Activated T-cell treated with anti-CD3 and anti-CD28 coated beads, Interleukin-2, amount 50 U/mL, for 4 hours (primary cell): Measurements from ENCODE around the gene ISOC2. TPM values are rescaled to one million over a fixed set of nuclear protein-coding genes. Genes with fewer than 3 reads are reported as not detected.
"Not testable (repeated sequence)": the region's sequence is repeated elsewhere in the genome, so short reads cannot be mapped to it uniquely, and the experiment has no call there.

Source experiments
- ATAC-seq, 2 donors: fragments of 200-7000 bp; cut with Tn5 transposase; one replicate each; pipeline ENCODE4 v1.10.0; 2021
- DNase-seq: peaks from one replicate; pipeline ENCODE4 v3.0.0-alpha.2; 2020
- H3K27me3 Mint-ChIP-seq: one replicate; pipeline ENCODE4 v1.8.0; 2021; ENCODE audit warnings: low read depth, mixed read lengths
- H3K36me3 Mint-ChIP-seq: one replicate; pipeline ENCODE4 v1.8.0; 2022; ENCODE audit warnings: mixed read lengths; ENCODE audit not compliant: insufficient read depth
- H3K4me1 Mint-ChIP-seq: one replicate; pipeline ENCODE4 v1.8.0; 2021; ENCODE audit warnings: low read depth, mixed read lengths
- H3K4me3 Mint-ChIP-seq: one replicate; pipeline ENCODE4 v1.8.0; 2021; ENCODE audit warnings: mild to moderate bottlenecking, moderate library complexity, mixed read lengths
- H3K9me3 Mint-ChIP-seq: one replicate; pipeline ENCODE4 v1.8.0; 2021; ENCODE audit warnings: mixed read lengths
- total RNA-seq, 3 donors: library from RNA; stranded (reverse); gene quantifications; one replicate each; pipeline ENCODE4 v1.2.1, GENCODE V29; 2021

ISOC2 gene
- total RNA-seq, 3 donors from 2014 or later = 63.2 to 65.1 (median 64.5) TPM

DNA sequence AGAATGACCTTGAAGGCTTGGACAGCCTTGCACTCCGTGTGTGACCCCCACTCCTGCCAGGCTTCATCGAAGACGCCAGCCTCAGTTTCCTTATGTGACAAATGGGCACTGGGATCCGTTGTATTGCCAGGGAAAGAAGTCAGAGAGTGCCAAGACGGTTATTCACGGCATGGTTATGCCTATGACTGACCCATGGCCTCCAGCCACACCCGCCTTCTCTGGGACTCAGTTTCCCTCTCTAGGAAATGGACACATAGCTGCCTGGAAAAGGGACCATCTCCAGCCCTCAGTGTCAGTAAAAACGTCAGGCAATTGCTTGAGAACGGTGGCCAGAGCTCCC is 52.9 kb downstream of the ISOC2 start:
- Mint-ChIP-seq H3K36me3 (peaks cover 19% of the 10 kb centered on the region), H3K4me1 (peaks cover 18% of the 10 kb centered on the region)
- no peak for DNase-seq

DNA sequence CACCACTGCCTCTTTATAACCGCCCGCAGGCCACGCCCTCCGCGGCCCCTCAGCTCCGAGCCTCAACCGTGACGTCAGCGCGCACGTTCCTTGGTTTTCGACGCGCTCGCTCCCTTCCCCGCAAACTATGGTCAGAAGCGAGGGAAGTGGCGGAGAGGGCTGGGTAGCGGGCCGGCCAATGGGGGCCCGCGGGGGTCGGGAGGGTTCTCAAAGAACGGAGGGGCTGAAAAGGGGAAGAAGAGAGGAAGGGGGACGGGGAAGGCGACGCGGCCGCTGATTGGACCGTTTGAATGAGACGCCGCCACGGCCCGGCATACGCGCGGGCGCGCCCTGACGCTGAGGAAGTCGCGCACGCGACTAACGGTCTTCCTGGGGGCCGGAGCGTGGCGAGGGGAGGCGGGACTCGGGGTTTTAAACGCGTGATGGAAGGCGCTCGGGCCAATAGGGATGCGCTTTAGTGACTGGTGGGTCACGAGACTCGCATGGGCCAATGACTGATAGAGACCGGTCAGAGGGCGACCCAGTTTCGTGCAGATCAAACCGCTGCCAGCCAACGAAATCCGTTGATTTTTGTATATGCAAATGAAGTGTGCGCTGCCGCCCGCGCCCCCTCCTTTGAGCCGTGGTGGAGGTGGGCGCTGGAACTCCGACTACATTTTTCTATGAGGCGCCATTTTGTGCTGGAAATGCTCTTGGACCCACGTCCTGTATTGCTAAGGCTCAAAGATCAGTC is 53.5 kb downstream of the ISOC2 start:
- peak overlapping the region; percentile 92 for H3K4me3 Mint-ChIP-seq
- H3K4me1 Mint-ChIP-seq = peaks cover 18% of the 10 kb centered on the region
- DNase-seq (peak; percentile 93), ATAC-seq (peak; percentile 88 to 91)
- peaks cover 22% of the 10 kb centered on the region for H3K36me3 Mint-ChIP-seq
- no peaks in the 10 kb centered on the region for H3K27me3 Mint-ChIP-seq
- H3K9me3 Mint-ChIP-seq = no peaks in the 10 kb centered on the region

More for the DNA sequence above, 52.9 kb downstream of the ISOC2 start:
- Mint-ChIP-seq H3K4me3 (peak overlapping the region; percentile 92), H3K27me3 (no peaks in the 10 kb centered on the region), H3K9me3 (no peaks in the 10 kb centered on the region)
- no peak for ATAC-seq

DNA sequence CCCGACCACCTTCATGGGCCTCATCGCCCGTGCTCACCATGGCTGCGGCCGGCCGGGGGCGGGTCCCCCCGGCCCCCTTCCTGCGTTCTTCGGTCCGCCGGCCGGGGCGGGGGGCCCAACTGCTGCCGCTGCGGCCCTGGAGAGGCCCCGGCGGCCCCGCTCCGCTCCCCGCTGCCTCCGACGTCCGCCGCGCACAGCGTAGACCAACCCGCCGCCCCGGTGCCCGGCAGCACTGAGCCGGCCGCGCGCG is 54.0 kb downstream of the ISOC2 start, which contains the start of gene UBE2S:
Gene UBE2S (minus strand): TSS at position 239 of the 250 bp plus-strand sequence. CDS start 199 bp downstream, at position 40.
- ATAC-seq = not testable (repeated sequence)
- peaks cover 25% of the 10 kb centered on the region for H3K36me3 Mint-ChIP-seq

DNA sequence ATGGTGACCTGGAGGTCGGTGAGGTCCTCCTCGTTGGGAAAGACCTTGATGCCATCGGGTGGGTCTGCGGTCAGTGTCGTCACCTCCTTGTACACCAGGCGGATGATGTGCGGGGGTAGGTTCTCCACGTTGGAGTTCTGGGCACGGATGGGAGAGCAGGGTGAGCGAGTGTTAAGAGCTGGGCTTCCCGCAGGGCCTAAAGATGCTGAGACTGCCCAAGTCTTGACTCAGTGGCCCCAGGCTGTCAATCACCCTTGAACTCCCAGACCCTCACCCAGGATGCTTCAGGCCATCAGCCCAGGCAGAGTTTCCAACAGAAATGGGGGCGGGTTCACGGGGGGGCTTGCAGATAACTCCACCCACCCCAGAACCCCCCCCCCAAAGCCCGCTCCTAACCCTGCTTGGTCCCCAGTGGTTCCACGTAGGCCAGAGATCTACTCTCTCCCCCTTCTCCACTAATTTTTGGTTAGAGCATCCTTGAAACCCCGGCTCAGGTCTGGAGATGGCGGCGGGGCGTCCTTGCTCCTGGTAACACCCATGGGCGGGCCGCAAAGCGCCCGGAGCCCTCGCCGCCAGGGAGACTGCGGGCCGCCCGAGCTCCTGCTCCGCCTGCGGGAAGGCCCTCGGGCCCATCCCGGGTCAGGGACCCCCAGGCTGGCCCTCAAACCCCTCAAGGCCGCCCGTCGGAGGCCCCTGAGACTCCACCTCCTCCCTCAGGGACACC is 54.5 kb downstream of the ISOC2 start:
- ATAC-seq (peak; percentile 8 to 9), DNase-seq (no peak)
- Mint-ChIP-seq H3K4me3 (peak overlapping the region; percentile 92), H3K27me3 (no peaks in the 10 kb centered on the region), H3K36me3 (peaks cover 28% of the 10 kb centered on the region), H3K4me1 (peaks cover 18% of the 10 kb centered on the region), H3K9me3 (no peaks in the 10 kb centered on the region)

More for the DNA sequence above, 54.0 kb downstream of the ISOC2 start, which contains the start of gene UBE2S:
- H3K4me1 Mint-ChIP-seq = peaks cover 18% of the 10 kb centered on the region
- H3K27me3 Mint-ChIP-seq, DNase-seq, H3K9me3 Mint-ChIP-seq: not testable (repeated sequence)
- peak within 1 kb of the TSS; percentile 92 for H3K4me3 Mint-ChIP-seq

DNA sequence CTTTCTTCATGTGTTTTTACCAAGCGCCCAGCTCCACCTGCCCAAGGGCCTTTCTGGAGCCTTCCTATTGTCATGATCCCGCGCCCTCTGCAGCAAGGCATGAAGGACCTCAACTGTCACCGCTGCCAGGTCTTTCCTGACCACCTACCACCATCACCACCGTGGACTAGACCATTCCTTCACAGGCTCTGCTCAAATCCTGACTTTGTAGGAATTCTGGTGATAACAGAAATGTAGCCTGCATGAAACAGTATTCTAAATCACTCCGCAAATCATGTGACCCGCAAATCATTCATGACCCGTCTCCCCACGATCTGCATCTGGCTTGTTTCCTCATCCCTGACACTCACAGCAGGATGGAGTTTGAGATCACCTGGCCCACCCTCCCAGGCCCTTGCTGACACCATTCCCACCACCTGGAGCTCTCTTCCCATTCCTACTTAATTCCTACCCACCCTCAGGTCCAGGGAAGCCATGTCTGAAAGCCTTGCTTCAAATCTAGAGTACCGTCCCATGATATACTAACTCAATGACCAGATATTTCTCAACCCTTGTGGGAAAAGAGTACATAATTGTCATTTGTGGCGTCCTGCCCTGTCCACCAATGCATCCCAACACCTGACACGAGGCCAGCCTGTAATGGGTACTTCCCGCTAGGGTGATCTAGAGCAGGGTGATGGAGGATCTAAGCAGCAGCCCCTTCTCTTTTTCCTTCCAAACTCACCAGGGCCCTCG is 55.2 kb downstream of the ISOC2 start:
- ATAC-seq (no peak), DNase-seq (no peak)
- H3K4me3 Mint-ChIP-seq = peak overlapping the region; percentile 92
- no peaks in the 10 kb centered on the region for H3K9me3 Mint-ChIP-seq
- H3K4me1 Mint-ChIP-seq = peaks cover 18% of the 10 kb centered on the region
- H3K36me3 Mint-ChIP-seq = peaks cover 31% of the 10 kb centered on the region
- no peaks in the 10 kb centered on the region for H3K27me3 Mint-ChIP-seq

DNA sequence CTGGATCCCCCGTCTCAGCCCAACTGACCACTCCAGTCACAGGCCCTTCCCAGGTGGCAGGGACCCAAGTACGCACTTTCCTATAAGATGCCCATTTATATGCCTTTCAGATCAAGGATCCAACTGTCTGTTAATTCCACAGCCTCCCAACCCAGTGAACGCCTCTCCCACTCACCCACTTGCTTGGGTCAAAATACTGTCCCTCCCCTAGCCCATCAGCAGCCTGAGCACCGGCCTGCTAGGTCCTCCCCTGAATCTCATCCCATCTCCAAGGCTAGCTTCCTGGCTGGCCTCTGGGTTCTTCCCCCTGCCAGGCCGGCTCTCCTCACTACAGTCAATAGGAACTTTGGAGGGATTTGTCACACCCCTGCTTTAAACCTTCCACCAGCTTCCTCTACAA is 55.8 kb downstream of the ISOC2 start:
- ATAC-seq (no peak), DNase-seq (no peak)
- Mint-ChIP-seq H3K4me1 (peaks cover 18% of the 10 kb centered on the region), H3K4me3 (peak overlapping the region; percentile 92), H3K27me3 (no peaks in the 10 kb centered on the region), H3K36me3 (peaks cover 36% of the 10 kb centered on the region), H3K9me3 (no peaks in the 10 kb centered on the region)

Other genes starting within 250 kb of the ISOC2 start
- gene TMEM86B, start 232.9 kb downstream of the ISOC2 start, total RNA-seq = 1 to 10 TPM; 5.8 to 6.9 (median 6.2) TPM
- 100 to 1,000 TPM; 256 to 326 (median 285) TPM for gene PPP6R1, start 202.6 kb downstream of the ISOC2 start, total RNA-seq
- 100 to 1,000 TPM; 113 to 139 (median 121) TPM for gene HSPBP1, start 181.5 kb downstream of the ISOC2 start, total RNA-seq
- gene BRSK1, start 177.6 kb downstream of the ISOC2 start, total RNA-seq = 1 to 10 TPM; 4.0 to 6.5 (median 5.0) TPM
- not detected for gene TMEM150B, start 136.3 kb downstream of the ISOC2 start, total RNA-seq
- 1 to 10 TPM; 8.1 to 9.2 (median 8.6) TPM for gene KMT5C, start 121.8 kb downstream of the ISOC2 start, total RNA-seq
- gene COX6B2, start 106.9 kb downstream of the ISOC2 start, total RNA-seq = not detected
- not detected for gene GARIN5B, start 98.4 kb downstream of the ISOC2 start, total RNA-seq
- under 1 TPM; 0.18 to 0.46 (median 0.35) TPM for gene IL11, start 91.2 kb downstream of the ISOC2 start, total RNA-seq
- gene TMEM190, start 84.8 kb downstream of the ISOC2 start, total RNA-seq = not detected
- gene TMEM238, start 77.3 kb downstream of the ISOC2 start, total RNA-seq = 1 to 10 TPM; 6.1 to 8.8 (median 8.4) TPM
- 1,000 to 10,000 TPM; 3,242 to 3,402 (median 3,363) TPM for gene RPL28, start 75.7 kb downstream of the ISOC2 start, total RNA-seq
- gene UBE2S, start 53.9 kb downstream of the ISOC2 start, total RNA-seq = 100 to 1,000 TPM; 226 to 281 (median 237) TPM
- not detected for gene SHISA7, start 18.3 kb downstream of the ISOC2 start, total RNA-seq
- not detected for gene C19orf85, start 3.1 kb upstream of the ISOC2 start, total RNA-seq
- gene ZNF628, start 15.0 kb upstream of the ISOC2 start, total RNA-seq = 10 to 100 TPM; 11.0 to 12.6 (median 12.1) TPM
- 10 to 100 TPM; 16.0 to 23.4 (median 17.6) TPM for gene NAT14, start 23.5 kb upstream of the ISOC2 start, total RNA-seq
- gene SSC5D, start 26.8 kb upstream of the ISOC2 start, total RNA-seq = under 1 TPM; 0.29 to 0.66 (median 0.38) TPM
- gene SBK2, start 75.5 kb upstream of the ISOC2 start, total RNA-seq = not detected
- not detected for gene SBK3, start 83.9 kb upstream of the ISOC2 start, total RNA-seq
- gene ZNF579, start 119.2 kb upstream of the ISOC2 start, total RNA-seq = 10 to 100 TPM; 10.1 to 12.2 (median 11.0) TPM
- 10 to 100 TPM; 31.4 to 35.5 (median 34.4) TPM for gene FIZ1, start 137.9 kb upstream of the ISOC2 start, total RNA-seq
- gene ZNF524, start 138.6 kb upstream of the ISOC2 start, total RNA-seq = 10 to 100 TPM; 12.5 to 12.6 (median 12.6) TPM
- 10 to 100 TPM; 14.5 to 15.9 (median 15.4) TPM for gene ZNF865, start 144.0 kb upstream of the ISOC2 start, total RNA-seq
- gene ZNF784, start 162.9 kb upstream of the ISOC2 start, total RNA-seq = 1 to 10 TPM; 3.3 to 3.4 (median 3.4) TPM
- gene ZNF580, start 179.4 kb upstream of the ISOC2 start, total RNA-seq = 10 to 100 TPM; 27.1 to 31.5 (median 28.5) TPM
- gene ZNF581, start 182.0 kb upstream of the ISOC2 start, total RNA-seq = 10 to 100 TPM; 46.2 to 54.1 (median 52.7) TPM
- gene CCDC106, start 186.6 kb upstream of the ISOC2 start, total RNA-seq = 1 to 10 TPM; 3.9 to 7.8 (median 4.8) TPM
- gene U2AF2, start 193.4 kb upstream of the ISOC2 start, total RNA-seq = 100 to 1,000 TPM; 467 to 532 (median 476) TPM
- gene EPN1, start 213.6 kb upstream of the ISOC2 start, total RNA-seq = 10 to 100 TPM; 55.0 to 61.4 (median 55.2) TPM